ENCODE measurements around the gene SSBP4. TPM values are rescaled to one million over a fixed set of nuclear protein-coding genes. Genes with fewer than 3 reads are reported as not detected.

Gene SSBP4
- total RNA-seq, 1 experiment from 2014 or later: 44.6 TPM

Other genes with a start within 250 kb of the SSBP4 start
- gene IFI30, start 245.6 kb upstream of the SSBP4 start, total RNA-seq (2014; rRNA removed; shearing (Covaris generic)): 156 and 172 TPM in 2 replicates
- gene MPV17L2, start 226.2 kb upstream of the SSBP4 start, total RNA-seq (2014; rRNA removed; shearing (Covaris generic)): 17.7 and 30.9 TPM in 2 replicates
- gene RAB3A, start 215.4 kb upstream of the SSBP4 start, total RNA-seq (2014; rRNA removed; shearing (Covaris generic)): 0.41 and 2.2 TPM in 2 replicates
- gene PDE4C, start 193.0 kb upstream of the SSBP4 start, total RNA-seq (2014; rRNA removed; shearing (Covaris generic)): 0.06 TPM in 1 of 2 replicates, not detected in the other
- 0.62 and 1.0 TPM in 2 replicates for gene IQCN, start 144.9 kb upstream of the SSBP4 start, total RNA-seq (2014; rRNA removed; shearing (Covaris generic))
- gene JUND, start 137.8 kb upstream of the SSBP4 start, total RNA-seq (2014; rRNA removed; shearing (Covaris generic)): 29.1 and 86.4 TPM in 2 replicates
- 349 and 397 TPM in 2 replicates for gene LSM4, start 96.3 kb upstream of the SSBP4 start, total RNA-seq (2014; rRNA removed; shearing (Covaris generic))
- 2.9 and 12.1 TPM in 2 replicates for gene PGPEP1, start 78.8 kb upstream of the SSBP4 start, total RNA-seq (2014; rRNA removed; shearing (Covaris generic))
- gene GDF15, start 33.2 kb upstream of the SSBP4 start, total RNA-seq (2014; rRNA removed; shearing (Covaris generic)): 376 and 378 TPM in 2 replicates
- gene LRRC25, start 21.8 kb upstream of the SSBP4 start, total RNA-seq (2014; rRNA removed; shearing (Covaris generic)): 0.06 and 0.35 TPM in 2 replicates
- gene ISYNA1, start 18.7 kb downstream of the SSBP4 start, total RNA-seq (2014; rRNA removed; shearing (Covaris generic)): 0.33 and 0.45 TPM in 2 replicates
- gene ELL, start 102.7 kb downstream of the SSBP4 start, total RNA-seq (2014; rRNA removed; shearing (Covaris generic)): 4.9 and 5.8 TPM in 2 replicates
- 145 and 185 TPM in 2 replicates for gene FKBP8, start 124.2 kb downstream of the SSBP4 start, total RNA-seq (2014; rRNA removed; shearing (Covaris generic))
- 139 and 150 TPM in 2 replicates for gene KXD1, start 138.5 kb downstream of the SSBP4 start, total RNA-seq (2014; rRNA removed; shearing (Covaris generic))
- 2,104 and 2,108 TPM in 2 replicates for gene UBA52, start 152.5 kb downstream of the SSBP4 start, total RNA-seq (2014; rRNA removed; shearing (Covaris generic))
- 107 and 159 TPM in 2 replicates for gene REX1BD, start 169.4 kb downstream of the SSBP4 start, total RNA-seq (2014; rRNA removed; shearing (Covaris generic))
- 19.4 and 35.4 TPM in 2 replicates for gene CRLF1, start 187.4 kb downstream of the SSBP4 start, total RNA-seq (2014; rRNA removed; shearing (Covaris generic))
- 1.2 and 3.2 TPM in 2 replicates for gene TMEM59L, start 193.5 kb downstream of the SSBP4 start, total RNA-seq (2014; rRNA removed; shearing (Covaris generic))
- 2.3 and 5.7 TPM in 2 replicates for gene KLHL26, start 217.6 kb downstream of the SSBP4 start, total RNA-seq (2014; rRNA removed; shearing (Covaris generic))

Data from H4 (cell line).